ENCODE data around the gene SLC5A5. TPM values are rescaled to one million over a fixed set of nuclear protein-coding genes. Genes with fewer than 3 reads are reported as not detected.

SLC5A5 gene
- total RNA-seq, 1 donor from 2014 or later = not detected

- Histone ChIP-seq H3K9ac (ENCODE audit: low read length) (no peak overlapping the region), H3K4me3 (ENCODE audit: insufficient read depth, low read depth, low read length) (no peak overlapping the region), H3K27me3 (ENCODE audit: insufficient read depth, low read length) (no peaks in the 10 kb centered on the region), H3K79me2 (ENCODE audit: insufficient read depth, low read length) (no peaks in the 10 kb centered on the region), H3K9me3 (ENCODE audit: insufficient read depth, low read depth, low read length) (no peaks in the 10 kb centered on the region), H3K4me2 (ENCODE audit: low read length) (no peak overlapping the region), H3K36me3 (ENCODE audit: insufficient read depth, low read length) (no peaks in the 10 kb centered on the region), H2AFZ (ENCODE audit: low read depth, low read length) (no peak overlapping the region), H4K20me1 (ENCODE audit: insufficient read depth, low read length) (no peaks in the 10 kb centered on the region), H3K27ac (ENCODE audit: low read depth, low read length) (no peak overlapping the region), H3K4me1 (ENCODE audit: insufficient read depth, low read length) (no peaks in the 10 kb centered on the region)
- Mint-ChIP-seq H3K27ac (ENCODE audit: unreplicated experiment) (no peak overlapping the region), H3K9me3 (ENCODE audit: unreplicated experiment) (no peaks in the 10 kb centered on the region), H3K27me3 (ENCODE audit: low read depth, unreplicated experiment) (peaks cover 39% of the 10 kb centered on the region), H3K4me3 (ENCODE audit: unreplicated experiment) (no peak overlapping the region), H3K4me1 (ENCODE audit: low read depth, unreplicated experiment) (no peaks in the 10 kb centered on the region), H3K36me3 (ENCODE audit: low read depth, unreplicated experiment) (no peaks in the 10 kb centered on the region)
- no peak for FAIRE-seq
- TF ChIP-seq, protein P1, sequence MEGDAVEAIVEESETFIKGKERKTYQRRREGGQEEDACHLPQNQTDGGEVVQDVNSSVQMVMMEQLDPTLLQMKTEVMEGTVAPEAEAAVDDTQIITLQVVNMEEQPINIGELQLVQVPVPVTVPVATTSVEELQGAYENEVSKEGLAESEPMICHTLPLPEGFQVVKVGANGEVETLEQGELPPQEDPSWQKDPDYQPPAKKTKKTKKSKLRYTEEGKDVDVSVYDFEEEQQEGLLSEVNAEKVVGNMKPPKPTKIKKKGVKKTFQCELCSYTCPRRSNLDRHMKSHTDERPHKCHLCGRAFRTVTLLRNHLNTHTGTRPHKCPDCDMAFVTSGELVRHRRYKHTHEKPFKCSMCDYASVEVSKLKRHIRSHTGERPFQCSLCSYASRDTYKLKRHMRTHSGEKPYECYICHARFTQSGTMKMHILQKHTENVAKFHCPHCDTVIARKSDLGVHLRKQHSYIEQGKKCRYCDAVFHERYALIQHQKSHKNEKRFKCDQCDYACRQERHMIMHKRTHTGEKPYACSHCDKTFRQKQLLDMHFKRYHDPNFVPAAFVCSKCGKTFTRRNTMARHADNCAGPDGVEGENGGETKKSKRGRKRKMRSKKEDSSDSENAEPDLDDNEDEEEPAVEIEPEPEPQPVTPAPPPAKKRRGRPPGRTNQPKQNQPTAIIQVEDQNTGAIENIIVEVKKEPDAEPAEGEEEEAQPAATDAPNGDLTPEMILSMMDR (IDR thresholded peaks at IDR 0.05; ENCODE audit: insufficient read depth, low read depth, low read length) = no peak
- TF ChIP-seq EZH2 (IDR thresholded peaks at IDR 0.05; ENCODE audit: insufficient read depth, low read length) = no peak
- no peak for DNase-seq (ENCODE audit: low read depth)
Observed at GRCh38 chr19:17888260-17888659, 16.5 kb downstream of the SLC5A5 start.

DNA sequence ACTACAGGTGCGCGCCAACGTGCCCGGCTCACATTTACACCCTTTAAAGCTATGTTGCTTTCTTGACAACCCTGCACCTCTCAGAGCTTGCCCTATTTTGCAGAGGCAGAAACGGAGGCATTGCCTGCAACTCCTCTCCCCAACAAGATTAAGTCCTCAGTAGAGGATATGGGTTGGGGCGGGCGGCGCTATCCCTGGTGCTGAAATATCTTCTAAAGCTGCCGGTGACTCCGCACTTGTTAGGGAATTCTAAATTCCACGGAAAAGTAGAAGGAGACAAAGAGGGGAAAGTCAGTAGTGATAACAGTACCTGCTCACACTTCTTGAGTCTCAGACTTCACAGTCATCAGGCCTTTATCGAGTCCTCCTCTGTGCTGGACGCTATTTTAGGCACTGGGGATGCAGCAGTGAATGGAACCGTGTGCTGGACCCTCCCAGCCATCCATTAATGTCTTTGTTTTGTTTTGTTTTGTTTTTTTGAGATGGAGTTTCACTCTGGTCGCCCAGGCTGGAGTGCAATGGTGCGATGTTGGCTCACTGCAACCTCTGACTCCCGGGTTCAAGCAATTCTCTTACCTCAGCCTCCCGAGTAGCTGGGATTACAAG, 18.0 kb downstream of the SLC5A5 start:
- H3K27me3 ChIP-seq (ENCODE audit: insufficient read depth, low read length) = no peaks in the 10 kb centered on the region
- H3K4me2 ChIP-seq (ENCODE audit: low read length) = no peak overlapping the region
- Mint-ChIP-seq H3K36me3 (ENCODE audit: low read depth, unreplicated experiment) (no peaks in the 10 kb centered on the region), H3K4me3 (ENCODE audit: unreplicated experiment) (no peak overlapping the region), H3K27me3 (ENCODE audit: low read depth, unreplicated experiment) (peaks cover 43% of the 10 kb centered on the region), H3K9me3 (ENCODE audit: unreplicated experiment) (no peaks in the 10 kb centered on the region), H3K4me1 (ENCODE audit: low read depth, unreplicated experiment) (no peaks in the 10 kb centered on the region), H3K27ac (ENCODE audit: unreplicated experiment) (no peak overlapping the region)
- H3K27ac ChIP-seq (ENCODE audit: low read depth, low read length) = no peak overlapping the region
- no peak overlapping the region for H3K9ac ChIP-seq (ENCODE audit: low read length)
- TF ChIP-seq, protein P1 (IDR thresholded peaks at IDR 0.05; ENCODE audit: insufficient read depth, low read depth, low read length) = no peak
- TF ChIP-seq EZH2 (IDR thresholded peaks at IDR 0.05; ENCODE audit: insufficient read depth, low read length) = no peak
- H2AFZ ChIP-seq (ENCODE audit: low read depth, low read length) = no peak overlapping the region
- H3K4me3 ChIP-seq (ENCODE audit: insufficient read depth, low read depth, low read length) = no peak overlapping the region
- no peaks in the 10 kb centered on the region for H3K36me3 ChIP-seq (ENCODE audit: insufficient read depth, low read length)
- no peaks in the 10 kb centered on the region for H3K4me1 ChIP-seq (ENCODE audit: insufficient read depth, low read length)
- no peaks in the 10 kb centered on the region for H3K9me3 ChIP-seq (ENCODE audit: insufficient read depth, low read depth, low read length)
- DNase-seq (ENCODE audit: low read depth) (peak; percentile 16), FAIRE-seq (no peak)
- H3K79me2 ChIP-seq (ENCODE audit: insufficient read depth, low read length) = no peaks in the 10 kb centered on the region
- no peaks in the 10 kb centered on the region for H4K20me1 ChIP-seq (ENCODE audit: insufficient read depth, low read length)

DNA sequence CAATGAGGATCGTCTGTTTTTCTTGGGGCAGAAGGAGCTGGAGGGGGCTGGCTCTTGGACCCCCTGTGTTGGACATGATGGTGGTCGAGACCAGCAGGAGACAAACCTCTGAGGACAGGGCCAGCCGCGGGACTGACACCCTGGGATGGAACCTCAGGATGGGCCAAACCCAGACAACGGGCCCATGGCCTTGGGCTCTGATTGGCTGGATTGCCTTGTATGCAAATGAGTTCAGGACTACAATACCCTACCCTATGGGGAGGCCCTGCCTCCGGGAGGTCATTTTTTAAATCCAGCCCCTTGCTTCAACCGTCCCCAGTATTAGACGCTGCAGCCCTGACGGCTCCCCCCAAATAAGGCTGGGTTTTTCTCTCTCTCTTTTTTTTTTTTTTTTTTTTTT, 22.0 kb downstream of the SLC5A5 start:
- H3K27ac Mint-ChIP-seq (ENCODE audit: unreplicated experiment) = no peak overlapping the region
- no peaks in the 10 kb centered on the region for H3K4me1 ChIP-seq (ENCODE audit: insufficient read depth, low read length)
- peaks cover 46% of the 10 kb centered on the region for H3K27me3 Mint-ChIP-seq (ENCODE audit: low read depth, unreplicated experiment)
- DNase-seq (ENCODE audit: low read depth) (no peak), FAIRE-seq (no peak)
- H3K9ac ChIP-seq (ENCODE audit: low read length) = no peak overlapping the region
- no peak for TF ChIP-seq EZH2 (IDR thresholded peaks at IDR 0.05; ENCODE audit: insufficient read depth, low read length)
- TF ChIP-seq, protein P1 (IDR thresholded peaks at IDR 0.05; ENCODE audit: insufficient read depth, low read depth, low read length) = no peak
- H3K79me2 ChIP-seq (ENCODE audit: insufficient read depth, low read length) = no peaks in the 10 kb centered on the region
- no peaks in the 10 kb centered on the region for H4K20me1 ChIP-seq (ENCODE audit: insufficient read depth, low read length)
- no peaks in the 10 kb centered on the region for H3K4me1 Mint-ChIP-seq (ENCODE audit: low read depth, unreplicated experiment)
- H3K4me2 ChIP-seq (ENCODE audit: low read length) = no peak overlapping the region
- no peak overlapping the region for H2AFZ ChIP-seq (ENCODE audit: low read depth, low read length)
- no peaks in the 10 kb centered on the region for H3K36me3 Mint-ChIP-seq (ENCODE audit: low read depth, unreplicated experiment)
- no peaks in the 10 kb centered on the region for H3K9me3 Mint-ChIP-seq (ENCODE audit: unreplicated experiment)
- H3K27me3 ChIP-seq (ENCODE audit: insufficient read depth, low read length) = no peaks in the 10 kb centered on the region
- H3K4me3 ChIP-seq (ENCODE audit: insufficient read depth, low read depth, low read length) = no peak overlapping the region
- H3K27ac ChIP-seq (ENCODE audit: low read depth, low read length) = no peak overlapping the region
- H3K4me3 Mint-ChIP-seq (ENCODE audit: unreplicated experiment) = no peak overlapping the region
- H3K36me3 ChIP-seq (ENCODE audit: insufficient read depth, low read length) = no peaks in the 10 kb centered on the region
- H3K9me3 ChIP-seq (ENCODE audit: insufficient read depth, low read depth, low read length) = no peaks in the 10 kb centered on the region

All from astrocyte (in vitro differentiated cells and primary cell).